SK-N-MC (cell line): ENCODE data around the gene DEAF1.

Experiments used
- EZH2 ChIP-seq: fragments of 200-600 bp; sonication (generic); IDR thresholded peaks from one replicate; pipeline ENCODE4 v1.6.1; 2017; ENCODE audit warnings: antibody characterized with exemption
- POLR2AphosphoS5 ChIP-seq: IDR thresholded peaks from 2 replicates; pipeline ENCODE4 v1.6.1; 2012; ENCODE audit warnings: mild to moderate bottlenecking, low read depth, low read length, borderline replicate concordance

DNA sequence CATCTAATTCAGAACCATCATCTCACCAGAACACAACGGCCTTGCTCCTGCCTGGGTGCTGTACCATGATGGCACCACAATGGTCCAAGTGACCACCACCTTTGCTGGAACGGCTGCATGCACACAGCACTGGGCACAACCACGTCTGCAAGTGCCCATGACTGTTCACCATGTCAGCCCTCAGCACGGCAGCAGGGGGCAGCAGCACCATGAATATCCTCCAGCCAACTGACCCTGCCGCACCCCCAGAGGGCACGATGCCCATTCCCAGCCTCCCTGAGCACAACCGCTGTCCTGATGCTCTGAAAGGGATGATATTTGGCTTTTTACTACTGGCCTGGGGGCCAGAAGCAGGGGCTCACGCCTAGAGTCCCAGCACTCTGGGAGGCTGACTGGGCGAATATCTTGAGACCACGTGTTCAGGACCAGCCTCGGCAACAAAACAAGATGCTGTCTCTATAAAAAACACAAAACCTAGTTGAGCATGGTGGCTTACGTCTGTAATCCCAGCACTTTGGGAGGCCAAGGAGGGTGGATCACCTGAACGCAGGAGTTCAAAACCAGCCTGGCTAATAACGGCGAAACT lies 32.2 kb downstream of the DEAF1 start:
- no peak for TF ChIP-seq EZH2
- no peak for TF ChIP-seq POLR2AphosphoS5
